ENCODE data around the gene MCM9.
A peak's percentile ranks its signal among the peaks of the same experiment; 100 is the strongest.
"Not testable (repeated sequence)": the region's sequence is repeated elsewhere in the genome, so short reads cannot be mapped to it uniquely, and the experiment has no call there.

Gene MCM9

DNA sequence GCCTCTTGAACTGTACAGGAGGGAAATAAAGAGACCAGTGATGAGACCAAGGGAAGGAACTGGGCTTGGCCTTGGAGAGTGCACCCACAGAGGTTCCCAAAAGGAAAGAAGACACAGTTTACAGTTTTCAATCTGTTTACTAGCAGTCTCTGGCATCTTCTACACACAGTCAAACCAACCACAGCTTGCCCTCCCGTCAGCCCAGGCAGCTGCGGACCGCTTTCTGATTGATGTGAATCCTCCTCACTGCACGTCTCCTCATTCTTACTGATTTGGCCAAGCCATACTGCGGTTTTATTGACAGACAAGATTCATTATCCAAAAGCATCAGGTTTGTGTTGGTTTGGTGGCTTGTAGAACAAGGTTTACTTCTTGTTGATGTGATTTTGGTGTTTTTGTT, 145.5 kb downstream of the MCM9 start:
- DNase-seq: no peak

DNA sequence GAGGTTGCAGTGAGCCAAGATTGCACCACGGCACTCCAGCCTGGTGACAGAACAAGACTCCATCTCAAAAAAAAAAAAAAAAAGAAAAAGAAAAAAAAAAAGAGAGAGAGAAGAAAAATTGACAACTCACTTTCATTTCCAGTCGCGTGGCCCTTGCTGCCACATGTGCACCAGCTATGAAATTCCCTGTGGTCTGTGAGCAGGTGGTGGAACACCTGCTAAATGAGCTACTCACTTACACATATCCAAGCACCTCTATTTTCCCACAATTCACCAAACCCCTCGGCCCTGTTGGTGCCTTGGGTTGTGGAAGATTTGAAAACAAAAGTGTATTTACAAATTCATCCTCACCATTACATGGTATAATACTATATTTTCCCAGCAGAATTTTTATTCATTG, 146.3 kb downstream of the MCM9 start:
- DNase-seq: no peak

DNA sequence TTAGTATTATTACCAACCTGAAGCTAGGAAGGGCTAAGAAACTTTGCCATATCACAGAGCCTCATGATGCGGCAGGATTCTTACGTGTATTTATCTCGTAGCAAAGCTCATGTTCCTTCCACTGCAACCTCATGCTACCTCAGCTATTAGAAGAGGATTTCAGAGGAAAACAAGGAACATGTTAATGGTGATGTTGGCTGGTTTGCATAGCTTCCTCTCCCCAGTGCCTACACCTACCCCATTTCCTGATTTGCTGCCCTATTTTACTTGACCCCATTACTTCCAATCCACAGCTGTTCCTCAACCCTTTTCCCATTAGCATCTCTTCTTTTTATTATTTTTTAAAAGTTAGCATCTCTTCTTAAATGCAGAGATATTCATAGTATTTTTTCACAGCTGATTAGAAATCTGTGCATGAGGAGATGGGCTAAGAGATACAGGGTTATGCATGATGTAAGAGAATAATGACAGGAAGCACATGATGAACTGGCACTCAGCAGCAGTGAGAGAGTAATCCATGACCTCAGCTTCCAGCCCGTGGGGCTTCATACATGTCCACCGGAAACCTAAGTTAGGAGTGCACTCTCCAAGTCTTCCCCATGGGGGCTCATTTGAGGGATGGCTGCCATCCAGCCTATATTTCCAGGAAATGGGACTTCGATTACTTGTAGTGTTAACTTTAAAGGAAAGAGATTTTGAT, 147.1 kb downstream of the MCM9 start:
- no peak for DNase-seq

DNA sequence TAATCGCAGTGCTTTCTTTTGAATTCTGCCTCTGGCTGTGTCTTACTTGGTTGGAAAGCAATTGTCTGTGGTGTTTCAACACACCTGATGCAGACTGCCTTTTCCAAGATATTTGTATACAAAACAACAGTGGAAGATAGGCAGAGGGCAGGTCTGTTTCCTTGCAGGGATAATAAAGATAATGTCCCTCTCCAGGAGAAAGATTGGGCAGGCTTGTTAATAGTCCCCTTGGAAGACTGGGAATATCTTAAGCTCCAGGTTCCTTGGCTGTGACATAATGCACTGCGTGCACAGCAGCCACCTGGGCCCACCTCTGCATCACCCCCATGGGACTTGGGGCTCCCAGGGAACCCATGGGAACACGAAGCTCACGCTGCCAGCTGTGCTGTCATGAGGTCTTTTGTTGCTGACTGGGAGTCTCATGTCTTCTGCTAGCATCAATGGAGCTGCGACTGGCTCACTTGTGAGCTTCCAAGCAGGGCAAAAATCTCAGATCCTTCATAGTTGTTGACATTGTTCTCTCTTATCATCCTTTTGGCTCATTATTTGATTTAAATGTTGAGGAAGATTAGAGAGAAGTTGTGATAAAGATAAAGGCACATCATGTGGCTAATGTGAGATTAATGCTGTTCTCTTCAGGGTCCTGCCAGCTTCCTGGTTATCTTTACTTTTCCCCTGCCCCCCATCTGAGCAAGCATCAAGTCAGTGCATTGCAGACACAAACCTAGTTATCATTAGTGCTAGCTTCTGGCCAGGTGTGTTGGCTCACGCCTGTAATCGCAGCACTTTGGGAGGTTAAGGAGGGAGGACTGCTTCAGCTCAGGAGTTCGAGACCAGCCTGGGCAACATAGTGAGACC, 148.1 kb downstream of the MCM9 start:
- DNase-seq: no peak

DNA sequence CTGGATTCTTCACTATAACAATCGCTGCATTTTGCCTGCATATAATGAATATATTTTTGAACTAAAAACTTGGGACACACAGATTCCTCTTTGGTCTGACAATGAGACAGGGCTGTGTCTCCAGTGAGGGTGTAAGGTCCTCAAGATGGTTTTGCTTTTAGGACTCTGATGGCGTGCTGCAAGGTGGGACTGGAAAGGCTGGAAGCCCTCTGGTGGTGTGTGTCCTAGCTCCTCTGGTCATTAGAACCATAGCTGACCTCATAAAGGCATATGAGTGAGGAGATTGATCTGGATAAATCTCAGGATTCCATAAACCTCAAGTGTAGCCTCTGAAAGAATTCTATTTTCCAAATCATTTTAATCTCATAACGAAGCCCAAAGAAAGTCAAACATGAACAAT, 149.4 kb downstream of the MCM9 start:
- DNase-seq: no peak

DNA sequence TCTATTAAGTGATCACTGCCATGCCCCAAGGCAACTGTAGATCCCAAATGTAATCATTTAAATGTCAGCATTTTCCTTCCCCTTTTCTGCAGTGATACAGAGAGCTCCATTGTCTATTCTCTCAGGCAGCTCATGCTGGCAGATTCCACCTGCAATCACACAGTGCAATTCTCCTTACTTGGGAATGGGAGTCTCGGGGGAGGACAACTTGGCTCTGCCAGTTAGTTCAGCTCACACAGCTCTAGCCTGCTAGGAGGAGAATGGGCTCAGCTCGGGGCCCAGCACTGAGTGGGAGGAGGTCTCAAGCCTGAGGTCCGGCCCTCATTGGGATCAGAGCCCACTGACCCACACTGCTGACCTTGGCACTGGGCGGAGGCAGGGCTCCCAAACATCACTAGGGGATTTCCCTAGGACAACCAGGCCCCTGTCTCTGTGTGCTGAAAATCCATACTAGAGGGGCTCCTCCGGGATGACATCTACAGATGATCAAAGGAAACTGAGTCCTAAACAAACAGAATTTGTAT, 150.3 kb downstream of the MCM9 start:
- no peak for DNase-seq

DNA sequence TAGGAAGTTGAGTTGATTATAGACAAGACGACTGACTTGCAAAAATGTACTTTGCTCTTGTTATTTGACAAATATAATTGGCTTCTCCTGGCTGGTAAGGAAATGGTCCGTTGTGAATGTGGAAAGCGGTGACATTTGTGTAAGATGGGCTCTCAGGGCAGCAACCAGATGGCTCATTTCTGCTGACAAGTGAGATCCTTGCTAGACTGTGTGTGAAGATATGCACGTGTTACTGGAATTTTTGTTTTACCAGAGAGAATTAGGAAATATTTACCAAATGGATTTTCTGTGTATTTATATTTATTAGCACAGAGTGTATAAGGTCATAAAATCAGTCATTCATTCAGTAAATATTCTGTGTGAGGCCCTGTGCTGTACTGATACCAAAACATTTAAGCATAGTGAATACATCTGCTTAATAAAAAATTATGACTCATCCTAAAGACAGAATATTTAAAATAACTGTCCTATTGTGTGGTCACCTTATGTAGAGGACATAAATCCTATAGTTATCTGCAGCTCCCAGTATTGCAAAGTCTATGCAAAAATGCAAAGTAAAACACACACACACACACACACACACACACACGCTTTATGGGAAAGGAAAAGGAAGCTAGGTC, 150.9 kb downstream of the MCM9 start:
- no peak for DNase-seq

DNA sequence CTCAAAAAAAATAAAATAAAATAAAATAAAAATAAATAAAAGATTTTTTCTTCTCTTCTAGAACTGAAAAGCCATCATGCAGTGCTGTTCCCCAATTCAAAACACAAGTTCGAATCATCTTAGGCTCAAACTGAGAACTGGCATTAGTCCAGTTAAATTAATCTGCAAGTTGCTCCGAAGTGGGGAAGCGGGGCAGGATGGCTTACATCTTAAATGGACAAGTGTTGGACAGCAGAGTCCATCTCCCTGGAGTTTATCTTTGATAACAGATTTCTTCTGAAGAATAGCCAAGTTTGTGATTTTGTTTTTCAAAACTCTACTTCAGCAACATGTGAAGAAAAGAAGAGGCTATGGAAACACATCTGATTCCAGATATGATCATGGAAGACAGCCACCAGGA, 152.3 kb downstream of the MCM9 start:
- DNase-seq: no peak

DNA sequence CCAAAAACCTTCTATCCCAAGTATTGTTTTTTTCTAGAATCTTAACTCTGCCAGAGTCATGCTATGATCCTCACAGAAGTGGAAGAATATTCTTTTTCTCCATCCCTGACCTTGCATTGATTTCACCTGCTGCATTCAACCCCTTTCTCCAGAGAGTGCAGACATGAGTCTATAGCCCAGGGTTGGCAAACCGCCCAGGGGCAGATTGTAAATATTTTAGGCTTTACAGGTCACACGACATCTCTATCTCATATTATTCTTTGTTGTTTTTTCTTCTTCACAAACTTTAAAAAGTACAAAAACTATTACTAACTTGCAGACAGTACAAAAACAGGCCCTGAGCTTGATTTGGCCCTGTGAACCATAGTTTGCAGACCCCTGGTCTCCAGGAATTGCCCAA, 153.1 kb downstream of the MCM9 start:
- no peak for DNase-seq

DNA sequence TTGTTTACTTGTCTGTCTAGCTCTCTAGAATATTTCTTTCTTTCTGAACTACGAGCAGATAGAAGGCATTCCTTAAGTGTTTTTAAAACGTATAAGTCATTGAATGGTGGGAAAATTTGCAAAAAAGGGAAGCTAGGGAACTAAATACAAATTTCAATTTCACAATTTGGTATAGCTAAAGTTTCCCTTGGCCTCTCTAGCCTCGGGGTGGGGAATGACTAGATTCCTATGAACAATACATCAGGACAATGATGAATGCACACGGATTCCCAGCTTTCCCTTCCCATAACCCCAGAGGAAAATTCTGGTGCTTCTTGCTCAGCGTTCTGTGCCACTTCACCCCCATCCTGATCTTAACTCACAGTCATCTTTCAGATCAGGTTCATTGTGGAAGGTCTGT, 154.3 kb downstream of the MCM9 start:
- DNase-seq: no peak

DNA sequence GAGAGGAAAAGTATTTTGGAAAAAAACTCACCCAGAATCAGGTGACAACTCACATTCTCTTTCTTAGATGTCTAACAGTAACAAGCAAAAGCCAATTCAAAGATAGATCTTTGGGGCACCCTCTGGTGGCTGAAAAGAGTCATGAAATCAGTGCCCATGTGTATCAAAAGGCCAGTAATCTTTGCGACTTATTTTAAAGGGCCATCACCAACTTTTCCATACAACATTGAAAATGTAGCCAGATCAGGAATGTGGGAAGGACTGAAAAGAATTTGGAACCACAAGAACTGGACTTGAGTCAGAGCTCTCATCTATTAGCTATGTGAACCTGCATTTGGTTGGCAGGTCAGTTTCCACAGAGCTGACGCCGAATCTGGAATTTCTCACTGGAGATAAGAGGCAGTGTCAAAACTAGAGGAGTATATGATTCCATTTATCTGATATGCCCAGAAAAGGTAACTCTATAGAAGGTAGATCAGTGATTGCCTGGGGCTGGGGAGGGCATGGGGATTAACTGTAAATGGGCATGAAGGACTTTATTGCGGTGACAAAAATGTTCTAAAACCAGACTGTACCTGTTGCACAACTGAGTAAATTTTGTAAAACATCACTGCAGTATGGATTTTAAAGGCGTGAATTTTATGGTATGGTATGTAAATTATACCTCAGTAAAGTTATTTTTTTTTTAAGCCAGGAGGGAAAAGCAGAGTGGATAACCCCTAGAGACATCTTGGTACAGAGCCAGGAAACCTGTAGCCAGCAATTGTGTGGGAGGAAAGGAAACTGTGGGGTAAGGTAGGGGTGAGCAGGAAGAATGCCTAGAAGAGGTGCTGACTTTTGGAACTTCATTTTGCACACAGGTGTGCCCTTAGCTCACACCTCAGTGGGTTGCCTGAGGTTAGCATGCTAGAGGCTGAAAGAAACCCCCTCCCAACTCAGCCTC, 158.1 kb downstream of the MCM9 start:
- peak; percentile 62 for DNase-seq

DNA sequence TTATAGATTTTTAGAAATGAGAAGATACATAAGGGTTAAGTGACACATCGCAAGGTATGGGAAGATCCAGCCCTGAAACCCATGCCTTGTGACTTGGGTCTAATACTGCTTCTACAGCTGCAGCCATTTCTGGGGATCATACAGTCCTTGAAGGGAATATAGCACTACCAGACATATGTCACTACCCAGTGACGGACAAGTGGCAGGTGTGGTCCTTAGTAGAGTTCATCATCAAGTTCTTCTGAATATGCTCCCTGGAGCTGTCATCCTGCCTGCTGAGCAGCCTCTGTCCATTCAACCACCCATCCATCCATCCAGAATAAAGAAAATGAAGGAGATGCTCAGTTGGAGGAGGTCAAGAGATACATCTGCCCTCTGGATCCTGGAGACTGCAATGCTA, 159.6 kb downstream of the MCM9 start:
- no peak for DNase-seq

DNA sequence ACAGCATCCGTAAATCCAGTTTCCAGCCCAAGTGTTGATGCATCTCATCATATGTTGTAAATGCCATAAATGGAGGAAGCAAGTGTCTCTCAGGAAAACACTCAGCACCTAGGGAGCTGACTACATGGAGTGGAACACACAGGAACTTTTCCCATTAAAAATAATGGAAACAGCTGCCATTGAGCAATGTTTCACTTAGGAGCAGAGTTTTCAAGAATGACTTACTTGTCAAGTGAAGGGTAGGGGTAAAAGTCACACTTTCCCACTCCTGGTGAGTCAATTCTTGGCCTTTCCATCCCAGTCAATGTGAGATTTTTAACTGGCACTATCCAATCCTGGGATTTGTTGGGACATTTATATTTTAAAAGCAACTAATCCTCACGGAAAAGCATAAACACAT, 160.4 kb downstream of the MCM9 start:
- no peak for DNase-seq

DNA sequence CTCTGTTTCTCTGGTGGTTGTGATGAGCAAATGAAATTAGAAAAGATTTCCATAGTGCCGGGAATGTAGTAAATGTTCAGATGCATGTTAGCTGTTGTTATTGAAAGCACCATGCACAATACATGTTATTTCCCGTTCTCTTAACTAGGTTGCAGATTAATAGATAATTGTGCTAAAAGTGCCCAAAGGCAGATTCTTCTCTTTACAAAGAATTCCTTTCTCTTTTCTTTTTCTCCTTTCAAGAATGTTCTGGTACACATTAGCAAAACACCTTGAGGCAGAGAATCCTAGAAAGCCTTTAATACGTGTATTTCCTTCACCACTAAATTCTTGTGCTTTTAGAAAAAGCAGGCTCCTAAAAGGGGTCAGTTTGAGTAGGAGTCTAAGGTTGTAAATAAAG, 162.1 kb downstream of the MCM9 start:
- no peak for DNase-seq

DNA sequence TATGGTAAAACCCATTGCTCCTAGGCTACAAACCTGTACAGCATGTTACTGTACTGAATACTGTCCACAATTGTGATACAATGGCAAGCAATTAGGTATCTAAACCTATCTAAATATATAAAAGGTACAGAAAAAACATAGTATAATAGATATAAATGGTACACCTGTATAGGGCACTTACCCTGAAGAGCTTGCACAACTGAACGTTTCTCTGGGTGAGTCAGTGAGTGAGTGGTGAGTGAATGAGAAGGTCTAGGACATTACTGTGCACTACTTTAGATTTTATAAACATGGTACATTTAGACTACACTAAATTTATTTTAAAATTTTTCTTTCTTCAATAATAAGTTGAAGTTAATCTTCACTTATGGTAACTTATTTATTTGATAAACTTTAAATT, 163.7 kb downstream of the MCM9 start:
- no peak for DNase-seq

DNA sequence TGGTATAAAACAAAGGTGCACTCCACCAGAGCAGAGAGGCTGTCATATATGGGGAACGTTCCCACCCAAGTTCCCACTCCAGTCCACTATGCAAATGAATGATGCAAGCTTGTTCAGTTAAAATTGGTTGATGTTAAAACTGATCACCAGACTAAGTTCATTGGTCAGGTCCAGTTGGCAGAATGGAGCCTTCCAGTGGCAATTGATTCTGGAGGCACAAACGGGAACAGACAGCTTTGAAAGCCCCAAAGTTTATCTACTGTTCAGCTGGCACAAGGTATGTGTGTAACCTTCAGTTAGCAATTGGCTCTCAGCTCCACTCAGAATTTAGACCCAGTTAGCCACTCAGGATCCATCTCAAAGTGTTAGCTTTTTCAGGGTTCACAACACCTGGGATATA, 164.1 kb downstream of the MCM9 start:
- no peak for DNase-seq

DNA sequence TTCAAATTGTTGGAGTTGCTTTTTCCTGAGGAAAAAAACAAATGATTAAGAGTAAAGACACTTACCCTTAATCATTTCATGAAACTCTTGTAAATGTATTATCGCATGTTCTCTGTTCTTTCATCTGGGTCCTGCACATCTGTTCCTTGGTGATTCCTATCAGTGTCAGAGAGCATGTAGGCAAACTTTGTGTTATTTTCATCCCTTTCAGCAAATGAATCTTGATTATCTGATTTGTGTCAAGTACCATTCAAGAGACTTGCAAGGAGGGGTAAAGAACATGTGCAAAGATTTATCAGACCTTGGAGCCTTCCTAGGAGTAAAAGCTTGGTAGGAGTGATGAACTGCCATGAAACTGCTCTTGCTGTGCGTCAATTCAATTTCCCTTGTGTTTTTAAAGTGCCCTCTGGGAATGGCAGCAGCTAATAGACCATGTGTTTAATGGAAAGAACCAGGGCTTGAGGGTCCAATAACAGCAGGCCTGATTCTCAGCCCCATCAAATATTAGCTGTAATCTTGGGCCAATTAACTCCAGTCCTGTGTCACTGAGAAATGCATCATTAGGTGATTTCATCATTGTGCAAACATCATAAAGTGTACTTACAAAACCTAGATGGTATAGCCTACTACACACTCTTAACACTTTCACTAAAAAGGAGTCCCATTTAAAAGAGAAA, 164.7 kb downstream of the MCM9 start:
- no peak for DNase-seq

DNA sequence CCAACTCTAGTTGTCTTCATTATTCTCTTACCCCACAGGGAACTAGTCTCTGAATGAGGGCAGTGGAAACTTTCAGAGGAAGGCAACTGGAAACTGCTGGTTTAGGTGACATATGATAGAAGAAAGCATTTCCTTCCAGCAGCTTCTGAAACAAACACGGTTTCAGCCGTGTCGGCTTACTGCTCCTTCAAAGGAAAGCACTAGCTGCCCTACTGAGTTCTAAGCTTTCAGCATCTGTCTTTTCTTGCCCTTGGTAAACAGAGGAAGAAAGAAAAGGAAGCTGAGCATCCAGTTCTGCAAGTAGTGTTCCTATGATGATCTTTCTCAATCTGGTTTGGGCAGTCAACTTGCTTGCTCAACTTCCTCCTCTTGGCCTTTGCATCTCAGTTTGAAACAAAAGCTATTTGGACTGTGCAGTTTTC, 166.0 kb downstream of the MCM9 start:
- peak; percentile 22 for DNase-seq

DNA sequence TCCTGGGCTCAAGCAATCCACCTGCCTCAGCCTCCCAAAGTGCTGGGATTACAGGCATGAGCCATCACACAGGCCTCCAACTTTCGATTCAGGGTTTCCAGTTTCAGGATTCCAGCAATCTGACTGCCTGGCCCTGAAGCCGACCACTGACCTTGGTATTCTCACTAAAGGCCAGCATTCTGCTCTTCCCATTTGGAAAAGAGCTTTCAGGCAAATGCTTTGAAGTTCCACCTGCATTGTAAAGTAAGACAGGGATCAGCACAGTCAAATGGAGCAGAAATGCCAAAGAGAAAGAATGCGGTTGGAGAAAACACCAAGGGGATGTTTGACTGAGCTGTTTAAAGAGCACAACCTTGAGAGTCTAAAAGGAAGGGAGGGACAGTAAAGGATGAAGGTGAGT, 166.5 kb downstream of the MCM9 start:
- DNase-seq: no peak

DNA sequence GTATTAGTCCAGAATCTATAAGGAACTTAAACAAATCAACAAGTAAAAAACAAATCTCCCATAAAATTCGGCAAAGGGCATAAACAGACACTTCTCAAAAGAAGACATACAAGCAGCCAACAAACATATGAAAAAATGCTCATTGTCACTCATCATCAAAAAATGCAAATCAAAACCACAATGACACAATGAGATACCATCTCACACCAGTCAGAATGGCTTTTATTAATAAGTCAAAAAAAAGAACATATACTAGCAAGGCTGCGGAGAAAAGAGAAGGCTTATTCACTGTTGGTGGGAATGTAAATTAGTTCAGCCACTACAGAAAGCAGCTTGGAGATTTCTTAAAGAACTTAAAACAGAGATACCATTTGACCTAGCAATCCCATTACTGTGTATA, 169.6 kb downstream of the MCM9 start:
- DNase-seq: not testable (repeated sequence)

DNA sequence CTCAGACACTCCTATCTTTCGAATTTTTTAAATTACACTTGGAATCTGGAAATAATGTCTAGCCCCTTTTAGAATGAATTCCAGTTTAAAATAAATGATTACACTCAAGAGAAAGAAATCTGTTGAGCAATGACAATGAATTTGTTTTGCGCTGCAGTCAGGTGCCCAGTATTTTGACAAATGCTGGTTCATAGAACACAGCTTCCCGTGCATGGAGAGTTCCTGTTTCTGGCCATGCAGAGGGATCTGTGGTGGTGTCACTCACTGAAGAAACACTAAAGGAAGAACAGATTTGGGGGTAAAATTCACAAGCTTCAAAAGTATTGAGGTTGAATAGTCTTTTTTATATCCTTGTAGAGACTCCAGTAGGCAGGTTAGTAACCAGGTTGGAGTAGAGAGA, 170.2 kb downstream of the MCM9 start:
- DNase-seq: no peak
